ENCODE results near the gene BAIAP2L1. TPM values are rescaled to one million over a fixed set of nuclear protein-coding genes. Genes with fewer than 3 reads are reported as not detected.

Gene BAIAP2L1
- total and polyA plus RNA-seq, 12 donors: 0.53 to 5.8 (median 1.8) TPM

DNA sequence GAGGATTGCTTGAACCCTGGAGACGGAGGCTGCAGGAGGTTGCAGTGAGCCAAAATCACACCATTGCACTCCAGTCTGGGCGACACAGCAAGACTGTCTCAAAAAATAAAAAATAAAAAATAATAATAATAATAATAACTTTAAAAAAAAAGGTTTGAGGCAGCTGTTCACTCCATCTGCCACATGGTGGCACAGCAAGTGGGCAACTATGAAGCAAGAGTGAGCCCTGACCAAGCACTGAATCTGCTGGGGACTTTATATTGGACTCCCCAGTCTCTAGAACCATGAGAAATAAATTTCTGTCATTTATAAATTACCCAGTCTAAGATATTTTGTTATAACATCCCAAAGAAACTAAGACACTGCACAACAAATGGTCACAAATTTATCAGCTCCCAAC, 134.1 kb downstream of the BAIAP2L1 start:
- 98 to 100% methylated on average over 2 of the region's 2 CpGs for WGBS, 2 donors
- Histone ChIP-seq H3K9me3 (peaks cover 0 to 3% (median 0%) of the 10 kb centered on the region in 11 donors), H3K27ac (no peak overlapping the region), H3K4me1 (no peaks in the 10 kb centered on the region), H3K4me3 (no peak overlapping the region), H3K27me3 (no peaks in the 10 kb centered on the region), H3K36me3 (peaks cover 0 to 18% (median 0%) of the 10 kb centered on the region in 9 donors)
- no peak for DNase-seq
- ATAC-seq: peak in 1 of 8 donors; percentile 30
- intact Hi-C loops (cut with DNase I): no loop called here
- peak in 6 of 9 donors; percentile 24 to 41 (median 34) for TF ChIP-seq CTCF (IDR thresholded peaks at IDR 0.05)

DNA sequence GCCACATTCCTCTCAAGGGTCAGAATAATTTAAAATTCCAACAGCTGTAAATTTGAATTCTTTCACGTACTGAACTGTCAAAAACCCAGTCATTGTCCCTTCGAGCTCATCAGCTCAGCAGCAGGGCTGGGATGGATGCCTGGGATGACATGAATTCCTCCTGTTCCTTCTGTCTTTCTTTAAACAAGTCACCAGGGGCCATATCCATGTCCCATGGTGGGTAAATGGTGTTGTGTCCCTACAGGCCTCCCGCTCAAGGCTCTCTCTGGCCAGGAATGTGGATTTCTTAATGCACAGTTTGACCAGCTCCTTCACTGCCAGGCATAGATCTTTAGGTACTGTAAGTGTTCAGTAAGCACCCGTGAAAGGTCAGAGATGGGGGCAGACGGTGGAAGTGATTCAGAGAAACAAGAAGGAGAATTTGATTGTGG, 135.0 kb downstream of the BAIAP2L1 start:
- Histone ChIP-seq H3K36me3 (peaks cover 0 to 27% (median 0%) of the 10 kb centered on the region in 9 donors), H3K4me3 (no peak overlapping the region), H3K4me1 (no peaks in the 10 kb centered on the region), H3K9me3 (peaks cover 0 to 3% (median 0%) of the 10 kb centered on the region in 11 donors), H3K27me3 (no peaks in the 10 kb centered on the region), H3K27ac (no peak overlapping the region)
- WGBS, 2 donors: 80 to 88% methylated on average over 5 of the region's 5 CpGs
- no peak for DNase-seq
- ATAC-seq: no peak
- TF ChIP-seq CTCF (IDR thresholded peaks at IDR 0.05): no peak
- intact Hi-C loops (cut with DNase I): no loop called here

DNA sequence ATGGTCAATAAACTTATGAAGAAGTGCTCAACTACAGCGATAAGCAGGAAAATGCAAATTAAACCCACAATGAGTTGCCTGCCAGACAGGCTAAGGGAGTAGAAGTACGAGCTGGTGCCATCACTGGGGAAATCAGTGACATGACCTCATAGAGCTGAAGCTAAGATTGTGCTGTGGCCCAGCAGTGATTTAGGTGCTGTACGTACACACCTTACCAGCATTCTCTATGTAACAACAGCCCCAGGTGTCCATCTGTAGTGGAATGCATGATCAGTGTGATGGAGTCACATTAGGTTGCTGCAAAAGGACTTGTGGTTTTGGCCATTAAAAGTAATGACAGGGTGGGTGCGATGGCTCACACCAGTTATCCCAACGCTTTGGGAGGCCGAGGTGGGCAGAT, 143.2 kb downstream of the BAIAP2L1 start:
- H3K9me3 ChIP-seq: no peaks in the 10 kb centered on the region
- peaks cover 0 to 22% (median 7%) of the 10 kb centered on the region in 9 donors for H3K4me1 ChIP-seq
- DNase-seq: no peak
- 95 to 97% methylated on average over 6 of the region's 6 CpGs for WGBS, 2 donors
- H3K36me3 ChIP-seq: peaks cover 0 to 47% (median 5%) of the 10 kb centered on the region in 9 donors
- TF ChIP-seq CTCF (IDR thresholded peaks at IDR 0.05): no peak
- no peak overlapping the region for H3K27ac ChIP-seq
- intact Hi-C loops (cut with DNase I): no loop called here
- ATAC-seq: no peak
- no peaks in the 10 kb centered on the region for H3K27me3 ChIP-seq
- H3K4me3 ChIP-seq: no peak overlapping the region

- Histone ChIP-seq H3K36me3 (peaks cover 0 to 41% (median 5%) of the 10 kb centered on the region in 9 donors), H3K9me3 (no peaks in the 10 kb centered on the region), H3K4me1 (peaks cover 0 to 27% (median 13%) of the 10 kb centered on the region in 9 donors), H3K27me3 (no peaks in the 10 kb centered on the region), H3K4me3 (no peak overlapping the region), H3K27ac (no peak overlapping the region)
- DNase-seq: no peak
- intact Hi-C loops (cut with DNase I): no loop called here
- 95% methylated on average over 7 of the region's 7 CpGs for WGBS, 2 donors
- ATAC-seq: no peak
- no peak for TF ChIP-seq CTCF (IDR thresholded peaks at IDR 0.05)
Observed at GRCh38 chr7:98256431-98256830, 144.5 kb downstream of the BAIAP2L1 start.

All from heart right ventricle (tissue), 16 donors.